ENCODE data around the gene PNMA8B.

DNA sequence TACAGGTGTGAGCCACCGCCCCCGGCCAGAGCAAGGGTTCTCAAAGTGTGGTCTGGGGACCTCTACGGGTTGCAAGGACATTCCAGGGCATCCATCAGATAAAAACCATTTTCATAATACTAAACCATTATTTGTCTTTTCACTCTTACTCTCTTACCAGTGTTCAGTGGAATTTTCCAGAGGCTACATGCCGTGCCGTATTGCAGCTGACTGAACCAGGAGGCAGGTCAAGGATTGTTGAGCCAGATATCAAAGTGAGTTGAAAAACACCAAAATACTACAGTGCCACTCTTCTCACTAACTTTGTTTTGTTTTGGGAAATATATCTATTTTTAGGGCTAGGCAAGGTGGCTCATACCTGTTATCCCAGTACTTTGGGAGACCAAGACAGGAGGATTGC, 7.2 kb upstream of the PNMA8B start:
- TF ChIP-seq, protein P1, sequence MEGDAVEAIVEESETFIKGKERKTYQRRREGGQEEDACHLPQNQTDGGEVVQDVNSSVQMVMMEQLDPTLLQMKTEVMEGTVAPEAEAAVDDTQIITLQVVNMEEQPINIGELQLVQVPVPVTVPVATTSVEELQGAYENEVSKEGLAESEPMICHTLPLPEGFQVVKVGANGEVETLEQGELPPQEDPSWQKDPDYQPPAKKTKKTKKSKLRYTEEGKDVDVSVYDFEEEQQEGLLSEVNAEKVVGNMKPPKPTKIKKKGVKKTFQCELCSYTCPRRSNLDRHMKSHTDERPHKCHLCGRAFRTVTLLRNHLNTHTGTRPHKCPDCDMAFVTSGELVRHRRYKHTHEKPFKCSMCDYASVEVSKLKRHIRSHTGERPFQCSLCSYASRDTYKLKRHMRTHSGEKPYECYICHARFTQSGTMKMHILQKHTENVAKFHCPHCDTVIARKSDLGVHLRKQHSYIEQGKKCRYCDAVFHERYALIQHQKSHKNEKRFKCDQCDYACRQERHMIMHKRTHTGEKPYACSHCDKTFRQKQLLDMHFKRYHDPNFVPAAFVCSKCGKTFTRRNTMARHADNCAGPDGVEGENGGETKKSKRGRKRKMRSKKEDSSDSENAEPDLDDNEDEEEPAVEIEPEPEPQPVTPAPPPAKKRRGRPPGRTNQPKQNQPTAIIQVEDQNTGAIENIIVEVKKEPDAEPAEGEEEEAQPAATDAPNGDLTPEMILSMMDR (IDR thresholded peaks at IDR 0.05), result no peak
- no peak for TF ChIP-seq POLR2A (IDR thresholded peaks at IDR 0.05)
